ENCODE measurements around the gene PIGL.
"Not testable (repeated sequence)": the region's sequence is repeated elsewhere in the genome, so short reads cannot be mapped to it uniquely, and the experiment has no call there.

PIGL gene

GRCh38 chr17:16286009-16286946 is 69.3 kb downstream of the PIGL start:
- H3K4me3 ChIP-seq (ENCODE audit: low read depth in 1 of 2, low read length in 2 of 2): peak overlapping the region; percentile 34
- no peaks in the 10 kb centered on the region for H3K27me3 ChIP-seq (ENCODE audit: control insufficient read depth in 1 of 2, insufficient read depth in 2 of 2, low read length in 2 of 2)
- H3K9me3 ChIP-seq (ENCODE audit: control insufficient read depth in 1 of 2, low read length in 2 of 2): no peaks in the 10 kb centered on the region
- peaks cover 42 to 48% of the 10 kb centered on the region in 2 donors for H3K4me1 ChIP-seq (ENCODE audit: control insufficient read depth in 1 of 2, insufficient read depth in 2 of 2, low read length in 2 of 2)
- peak overlapping the region; percentile 93 for H3K27ac ChIP-seq (ENCODE audit: low read depth, low read length)
- H3K9ac ChIP-seq (ENCODE audit: low read depth in 1 of 2, low read length in 2 of 2): peak overlapping the region; percentile 63 to 69
- H3K36me3 ChIP-seq (ENCODE audit: control insufficient read depth in 1 of 2, insufficient read depth in 2 of 2, low read length in 2 of 2): no peaks in the 10 kb centered on the region

GRCh38 chr17:16286947-16287562 is 70.0 kb downstream of the PIGL start:
- Histone ChIP-seq H3K4me3 (ENCODE audit: low read depth in 1 of 2, low read length in 2 of 2) (peak overlapping the region; percentile 34), H3K27ac (ENCODE audit: low read depth, low read length) (peak overlapping the region; percentile 93), H3K27me3 (ENCODE audit: control insufficient read depth in 1 of 2, insufficient read depth in 2 of 2, low read length in 2 of 2) (no peaks in the 10 kb centered on the region), H3K9me3 (ENCODE audit: control insufficient read depth in 1 of 2, low read length in 2 of 2) (no peaks in the 10 kb centered on the region), H3K36me3 (ENCODE audit: control insufficient read depth in 1 of 2, insufficient read depth in 2 of 2, low read length in 2 of 2) (no peaks in the 10 kb centered on the region), H3K9ac (ENCODE audit: low read depth in 1 of 2, low read length in 2 of 2) (peak overlapping the region; percentile 63 to 69), H3K4me1 (ENCODE audit: control insufficient read depth in 1 of 2, insufficient read depth in 2 of 2, low read length in 2 of 2) (peaks cover 42 to 48% of the 10 kb centered on the region in 2 donors)

- H3K27me3 ChIP-seq (ENCODE audit: control insufficient read depth in 1 of 2, insufficient read depth in 2 of 2, low read length in 2 of 2): no peaks in the 10 kb centered on the region
- H3K36me3 ChIP-seq (ENCODE audit: control insufficient read depth in 1 of 2, insufficient read depth in 2 of 2, low read length in 2 of 2): no peaks in the 10 kb centered on the region
- H3K27ac ChIP-seq (ENCODE audit: low read depth, low read length): peak overlapping the region; percentile 93
- no peaks in the 10 kb centered on the region for H3K9me3 ChIP-seq (ENCODE audit: control insufficient read depth in 1 of 2, low read length in 2 of 2)
- peak overlapping the region; percentile 63 to 69 for H3K9ac ChIP-seq (ENCODE audit: low read depth in 1 of 2, low read length in 2 of 2)
- H3K4me1 ChIP-seq (ENCODE audit: control insufficient read depth in 1 of 2, insufficient read depth in 2 of 2, low read length in 2 of 2): peaks cover 42 to 48% of the 10 kb centered on the region in 2 donors
- peak overlapping the region; percentile 34 to 36 for H3K4me3 ChIP-seq (ENCODE audit: low read depth in 1 of 2, low read length in 2 of 2)
Measured at GRCh38 chr17:16287563-16288027, 70.6 kb downstream of the PIGL start.

- H3K27ac ChIP-seq (ENCODE audit: low read depth, low read length): peak overlapping the region; percentile 35
- H3K9me3 ChIP-seq (ENCODE audit: control insufficient read depth in 1 of 2, low read length in 2 of 2): no peaks in the 10 kb centered on the region
- no peak overlapping the region for H3K9ac ChIP-seq (ENCODE audit: low read depth in 1 of 2, low read length in 2 of 2)
- peaks cover 48 to 55% of the 10 kb centered on the region in 2 donors for H3K4me1 ChIP-seq (ENCODE audit: control insufficient read depth in 1 of 2, insufficient read depth in 2 of 2, low read length in 2 of 2)
- H3K36me3 ChIP-seq (ENCODE audit: control insufficient read depth in 1 of 2, insufficient read depth in 2 of 2, low read length in 2 of 2): no peaks in the 10 kb centered on the region
- no peak overlapping the region for H3K4me3 ChIP-seq (ENCODE audit: low read depth in 1 of 2, low read length in 2 of 2)
- H3K27me3 ChIP-seq (ENCODE audit: control insufficient read depth in 1 of 2, insufficient read depth in 2 of 2, low read length in 2 of 2): no peaks in the 10 kb centered on the region
Measured at GRCh38 chr17:16288860-16289571, 72.0 kb downstream of the PIGL start.

- H3K9ac ChIP-seq (ENCODE audit: low read depth in 1 of 2, low read length in 2 of 2): peak overlapping the region in 1 of 2 donors; percentile 0
- H3K4me1 ChIP-seq (ENCODE audit: control insufficient read depth in 1 of 2, insufficient read depth in 2 of 2, low read length in 2 of 2): peaks cover 43 to 47% of the 10 kb centered on the region in 2 donors
- H3K27ac ChIP-seq (ENCODE audit: low read depth, low read length): peak overlapping the region; percentile 55
- no peaks in the 10 kb centered on the region for H3K36me3 ChIP-seq (ENCODE audit: control insufficient read depth in 1 of 2, insufficient read depth in 2 of 2, low read length in 2 of 2)
- no peaks in the 10 kb centered on the region for H3K27me3 ChIP-seq (ENCODE audit: control insufficient read depth in 1 of 2, insufficient read depth in 2 of 2, low read length in 2 of 2)
- no peaks in the 10 kb centered on the region for H3K9me3 ChIP-seq (ENCODE audit: control insufficient read depth in 1 of 2, low read length in 2 of 2)
- no peak overlapping the region for H3K4me3 ChIP-seq (ENCODE audit: low read depth in 1 of 2, low read length in 2 of 2)
Measured at GRCh38 chr17:16293931-16294330, 76.9 kb downstream of the PIGL start.

- Histone ChIP-seq H3K36me3 (ENCODE audit: control insufficient read depth in 1 of 2, insufficient read depth in 2 of 2, low read length in 2 of 2) (no peaks in the 10 kb centered on the region), H3K4me3 (ENCODE audit: low read depth in 1 of 2, low read length in 2 of 2) (no peak overlapping the region), H3K9ac (ENCODE audit: low read depth in 1 of 2, low read length in 2 of 2) (peak overlapping the region in 1 of 2 donors; percentile 0), H3K9me3 (ENCODE audit: control insufficient read depth in 1 of 2, low read length in 2 of 2) (no peaks in the 10 kb centered on the region), H3K4me1 (ENCODE audit: control insufficient read depth in 1 of 2, insufficient read depth in 2 of 2, low read length in 2 of 2) (peaks cover 39 to 43% of the 10 kb centered on the region in 2 donors), H3K27me3 (ENCODE audit: control insufficient read depth in 1 of 2, insufficient read depth in 2 of 2, low read length in 2 of 2) (no peaks in the 10 kb centered on the region), H3K27ac (ENCODE audit: low read depth, low read length) (peak overlapping the region; percentile 55)
Measured at GRCh38 chr17:16294560-16294959, 77.5 kb downstream of the PIGL start.

- H3K4me1 ChIP-seq (ENCODE audit: control insufficient read depth in 1 of 2, insufficient read depth in 2 of 2, low read length in 2 of 2): peaks cover 44 to 47% of the 10 kb centered on the region in 2 donors
- H3K27me3 ChIP-seq (ENCODE audit: control insufficient read depth in 1 of 2, insufficient read depth in 2 of 2, low read length in 2 of 2); H3K4me3 ChIP-seq (ENCODE audit: low read depth in 1 of 2, low read length in 2 of 2); H3K9ac ChIP-seq (ENCODE audit: low read depth in 1 of 2, low read length in 2 of 2); H3K36me3 ChIP-seq (ENCODE audit: control insufficient read depth in 1 of 2, insufficient read depth in 2 of 2, low read length in 2 of 2); H3K27ac ChIP-seq (ENCODE audit: low read depth, low read length); H3K9me3 ChIP-seq (ENCODE audit: control insufficient read depth in 1 of 2, low read length in 2 of 2): not testable (repeated sequence)
Measured at GRCh38 chr17:16296072-16296471, 79.1 kb downstream of the PIGL start.

- Histone ChIP-seq H3K27ac (ENCODE audit: low read depth, low read length) (peak overlapping the region; percentile 82), H3K9ac (ENCODE audit: low read depth in 1 of 2, low read length in 2 of 2) (peak overlapping the region; percentile 35 to 55)
Measured at GRCh38 chr17:16297367-16298139, 80.5 kb downstream of the PIGL start.

GRCh38 chr17:16298140-16298662 is 81.2 kb downstream of the PIGL start:
- Histone ChIP-seq H3K27ac (ENCODE audit: low read depth, low read length) (peak overlapping the region; percentile 82), H3K9me3 (ENCODE audit: control insufficient read depth in 1 of 2, low read length in 2 of 2) (no peaks in the 10 kb centered on the region), H3K4me1 (ENCODE audit: control insufficient read depth in 1 of 2, insufficient read depth in 2 of 2, low read length in 2 of 2) (peaks cover 47 to 48% of the 10 kb centered on the region in 2 donors), H3K9ac (ENCODE audit: low read depth in 1 of 2, low read length in 2 of 2) (peak overlapping the region; percentile 35 to 55), H3K4me3 (ENCODE audit: low read depth in 1 of 2, low read length in 2 of 2) (peak overlapping the region in 1 of 2 donors; percentile 21), H3K27me3 (ENCODE audit: control insufficient read depth in 1 of 2, insufficient read depth in 2 of 2, low read length in 2 of 2) (no peaks in the 10 kb centered on the region), H3K36me3 (ENCODE audit: control insufficient read depth in 1 of 2, insufficient read depth in 2 of 2, low read length in 2 of 2) (peaks cover 4 to 7% of the 10 kb centered on the region in 2 donors)

More at GRCh38 chr17:16297367-16298139, 80.5 kb downstream of the PIGL start:
- Histone ChIP-seq H3K9me3 (ENCODE audit: control insufficient read depth in 1 of 2, low read length in 2 of 2) (no peaks in the 10 kb centered on the region), H3K36me3 (ENCODE audit: control insufficient read depth in 1 of 2, insufficient read depth in 2 of 2, low read length in 2 of 2) (peaks cover 4 to 7% of the 10 kb centered on the region in 2 donors), H3K4me3 (ENCODE audit: low read depth in 1 of 2, low read length in 2 of 2) (peak overlapping the region; percentile 27 to 45), H3K4me1 (ENCODE audit: control insufficient read depth in 1 of 2, insufficient read depth in 2 of 2, low read length in 2 of 2) (peaks cover 44 to 47% of the 10 kb centered on the region in 2 donors), H3K27me3 (ENCODE audit: control insufficient read depth in 1 of 2, insufficient read depth in 2 of 2, low read length in 2 of 2) (no peaks in the 10 kb centered on the region)
